Endothelial cell of hepatic sinusoid (primary cell): Measurements from ENCODE around the gene VAMP3.
"Not testable (repeated sequence)": the region's sequence is repeated elsewhere in the genome, so short reads cannot be mapped to it uniquely, and the experiment has no call there.

ENCODE experiments used
- in situ Hi-C: cut with HindIII; loops from 2 replicates; pipeline ENCODE4 v1.10.0; 2017; ENCODE audit warnings: low sequenced_read_pairs

VAMP3 gene

DNA sequence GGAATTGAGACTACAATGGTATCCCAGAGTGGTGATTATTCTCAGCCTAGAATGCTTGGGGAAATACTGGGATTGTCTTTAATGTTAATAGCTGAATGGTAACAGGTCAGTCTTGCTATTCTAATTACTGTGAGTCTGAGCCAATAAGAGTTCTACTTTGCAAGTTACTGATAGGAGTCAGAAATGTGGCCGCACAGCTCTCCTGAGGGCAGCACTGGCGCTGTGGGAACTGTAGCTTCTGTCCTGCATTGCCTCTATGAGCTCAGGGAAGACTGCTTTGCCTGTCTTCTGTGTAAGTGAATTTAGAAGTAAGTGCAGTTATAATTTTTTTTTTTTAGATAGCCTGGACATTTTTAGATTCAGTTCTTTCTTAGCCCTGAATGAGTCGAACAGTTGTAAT, 10.0 kb upstream of the VAMP3 start:
- in situ Hi-C loops, result no loop called here

DNA sequence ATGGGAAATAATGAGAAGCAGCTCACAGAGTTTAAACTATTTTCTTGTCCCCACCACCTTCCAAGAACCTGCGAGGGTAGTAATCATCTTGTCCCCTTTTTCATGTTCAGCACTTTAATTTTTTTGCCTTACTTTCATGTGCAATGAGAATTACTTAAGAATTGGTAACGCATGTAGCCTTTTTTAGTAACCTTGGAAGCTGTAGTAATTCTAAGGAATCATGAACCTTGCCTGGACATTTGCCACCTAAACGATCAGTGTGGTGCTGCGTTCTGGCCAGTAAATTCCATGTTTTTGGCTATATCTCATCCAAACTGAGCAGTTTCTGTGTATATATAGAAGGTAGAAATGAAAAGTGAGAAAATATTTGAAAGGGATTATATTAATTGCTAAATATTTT, 3.9 kb upstream of the VAMP3 start:
- in situ Hi-C loops, result loop anchor here (5.0 kb wide), 1 partner anchor 50 kb away; no protein-coding TSS in a partner anchor

DNA sequence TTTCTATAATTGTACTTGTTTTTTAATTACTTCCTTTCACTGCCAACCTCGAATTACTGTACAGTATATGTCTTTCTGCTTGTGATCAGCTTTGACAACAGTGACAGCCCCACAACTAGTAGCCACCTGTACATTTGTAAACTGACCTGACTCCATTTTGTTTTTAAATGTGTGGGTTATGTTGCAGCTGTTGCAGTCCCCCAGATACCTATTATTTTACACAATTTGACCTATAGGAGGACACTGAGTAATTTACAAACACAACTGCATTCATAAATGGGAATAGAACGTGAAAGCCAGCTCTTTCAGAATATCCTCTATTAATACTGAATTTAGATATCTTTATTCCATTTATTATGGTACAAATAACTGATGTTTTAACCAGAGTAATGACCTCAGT, 2.5 kb upstream of the VAMP3 start:
- in situ Hi-C loops, result loop anchor here (5.0 kb wide), 1 partner anchor 49 kb away; no protein-coding TSS in a partner anchor

DNA sequence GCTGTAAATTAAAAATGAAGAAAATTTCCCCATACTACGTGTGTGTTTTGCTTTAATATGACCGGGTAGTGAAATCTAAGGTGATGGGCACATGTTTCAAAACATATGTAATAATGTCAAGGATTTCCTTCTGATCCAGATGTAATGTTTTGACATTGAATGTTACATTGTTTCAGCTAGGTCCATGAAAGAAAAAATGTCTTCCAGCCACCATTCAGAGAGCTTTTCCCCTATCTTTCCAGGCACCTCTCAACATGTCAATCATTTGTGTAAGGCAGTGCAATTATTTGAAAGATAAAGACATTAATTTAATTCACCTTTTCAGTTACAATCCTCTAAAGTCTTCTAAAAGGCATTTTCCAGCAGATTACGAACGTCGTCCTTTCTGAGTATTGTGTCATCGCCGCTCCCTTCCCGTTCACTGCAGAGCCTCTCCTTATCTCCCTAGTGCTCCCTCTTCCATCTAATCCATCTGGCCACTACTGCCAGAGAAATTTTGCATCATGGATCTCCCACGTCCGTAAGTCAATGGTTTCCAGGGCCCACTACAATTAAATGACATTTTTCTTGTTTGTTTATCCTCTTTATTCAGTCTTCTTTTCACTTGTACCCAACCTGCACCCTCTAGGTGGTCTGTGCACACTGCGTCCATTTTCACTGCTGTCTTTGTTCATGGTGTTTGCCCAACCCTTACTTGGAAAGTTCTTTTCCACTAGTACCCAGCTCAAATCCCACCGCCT, 1.3 kb upstream of the VAMP3 start:
- in situ Hi-C loops, result loop anchor here (5.0 kb wide), 1 partner anchor 47 kb away; no protein-coding TSS in a partner anchor

DNA sequence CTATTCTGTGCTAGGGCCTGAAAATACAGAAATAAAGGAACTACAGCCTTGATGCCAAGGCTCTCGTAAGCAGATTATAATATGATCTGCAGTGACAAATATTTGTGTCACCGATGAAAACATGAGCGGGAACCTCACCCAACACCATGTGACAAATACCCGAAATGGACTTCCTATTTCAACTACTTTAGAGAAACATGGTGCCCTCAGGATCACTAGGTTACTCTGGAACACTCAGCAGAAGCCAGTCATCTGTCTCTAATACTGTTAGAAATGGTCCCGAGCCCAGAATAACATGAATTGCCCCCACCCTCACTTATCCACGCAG, 463 bp upstream of the VAMP3 start:
- in situ Hi-C loops, result no loop called here

DNA sequence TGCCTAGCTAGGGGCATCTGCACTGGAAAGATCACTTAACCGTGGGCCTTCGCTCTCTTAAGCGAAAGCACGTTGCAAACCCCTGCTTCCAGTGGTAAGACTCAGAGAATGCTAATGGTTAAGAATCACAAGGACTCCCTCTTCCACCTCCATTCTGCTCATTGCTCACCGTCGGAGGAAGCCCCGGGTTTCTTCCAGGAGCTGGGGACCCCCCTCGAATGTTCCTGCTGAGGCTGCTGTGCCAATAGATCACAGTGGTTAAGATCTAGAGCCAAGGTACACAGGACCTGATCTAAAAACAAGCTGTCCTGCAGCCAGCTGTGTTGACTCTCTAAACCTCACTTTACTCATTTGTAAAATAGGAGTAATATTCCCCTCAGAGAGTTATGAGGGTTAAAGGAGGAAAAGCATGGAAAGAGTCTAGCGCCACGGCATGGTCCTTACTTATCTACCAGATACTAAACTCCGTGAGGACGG, 765 bp downstream of the VAMP3 start:
- in situ Hi-C loops, result no loop called here

DNA sequence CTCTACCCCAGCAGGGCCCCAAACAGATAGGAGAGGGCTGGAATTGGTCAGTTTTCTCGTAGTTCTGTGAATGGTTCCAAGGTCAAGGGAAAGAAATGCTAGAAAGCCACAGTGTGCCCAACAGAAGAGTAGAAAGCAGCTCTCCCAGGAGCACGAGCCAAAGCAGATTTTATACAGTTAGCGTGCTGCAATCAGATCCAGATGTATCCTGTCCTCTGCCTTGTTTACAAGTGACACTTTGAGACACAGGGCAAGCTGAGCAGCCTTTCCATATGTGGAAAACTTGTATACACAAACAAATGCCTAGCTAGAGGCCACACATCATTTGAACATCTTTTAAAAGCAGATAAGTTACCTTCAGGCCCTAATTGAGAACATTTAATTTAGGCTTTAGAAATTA, 6.5 kb downstream of the VAMP3 start:
- in situ Hi-C loops, result no loop called here

DNA sequence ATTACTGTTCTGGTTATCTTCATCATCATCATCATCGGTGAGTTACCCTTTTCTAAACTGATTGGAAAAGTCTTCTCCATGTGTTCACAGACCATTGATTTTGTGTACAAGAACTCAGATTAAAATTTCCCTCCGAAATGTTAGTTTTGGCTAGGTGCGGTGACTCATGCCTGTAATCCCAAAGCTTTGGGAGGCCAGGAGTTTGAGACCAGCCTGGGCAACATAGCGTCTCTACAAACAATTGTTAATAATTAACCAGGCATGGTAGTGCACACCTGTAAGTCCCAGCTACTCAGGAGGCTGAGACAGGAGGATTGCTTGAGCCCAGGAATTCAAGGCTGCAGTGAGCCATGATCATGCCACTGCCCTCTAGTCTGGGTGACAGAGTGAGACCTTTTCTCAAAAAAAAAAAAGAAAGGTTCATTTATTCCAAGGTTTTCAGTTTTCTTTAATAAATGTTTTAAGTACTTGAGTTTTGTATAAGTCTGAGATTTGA, 7.1 kb downstream of the VAMP3 start:
- in situ Hi-C loops, result no loop called here

DNA sequence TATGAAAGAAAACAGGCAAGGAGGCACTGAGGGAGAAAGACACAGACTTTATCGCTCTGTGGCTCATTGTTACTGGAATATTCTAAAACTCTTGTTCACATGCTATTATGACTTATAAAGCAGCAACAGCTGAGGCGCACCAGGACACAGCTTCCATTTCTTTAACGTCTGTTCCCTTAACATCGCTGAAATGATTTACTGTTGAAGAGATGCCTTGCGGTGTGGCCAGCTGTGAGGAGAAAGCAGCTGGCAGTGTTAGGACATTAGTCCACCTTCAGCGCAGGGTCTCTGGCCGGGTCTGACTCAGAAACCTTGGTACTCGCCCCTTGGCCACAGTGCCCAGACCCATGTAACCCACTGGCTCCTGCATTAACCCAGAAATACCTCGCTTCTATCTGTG, 9.9 kb downstream of the VAMP3 start:
- in situ Hi-C loops, result no loop called here

DNA sequence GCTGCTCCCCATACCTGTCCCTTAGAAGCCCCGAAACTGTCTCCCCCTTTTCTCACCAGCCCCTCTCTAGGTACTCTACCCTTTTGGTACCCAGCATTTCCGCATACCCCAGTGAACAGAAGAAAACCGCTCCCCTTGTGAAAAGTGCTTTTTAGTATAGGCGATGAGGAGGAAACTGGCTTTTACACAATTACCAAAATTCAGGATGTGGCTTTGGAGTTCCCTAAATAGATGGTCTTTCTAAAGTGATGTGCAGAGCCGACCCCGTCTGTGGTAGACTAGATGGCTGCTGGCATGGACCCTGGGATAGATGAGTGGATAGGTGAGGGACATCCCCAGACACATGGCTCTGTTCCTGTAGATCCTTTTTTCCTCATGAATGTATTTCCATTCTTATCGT, 10.4 kb downstream of the VAMP3 start:
- in situ Hi-C loops, result no loop called here

DNA sequence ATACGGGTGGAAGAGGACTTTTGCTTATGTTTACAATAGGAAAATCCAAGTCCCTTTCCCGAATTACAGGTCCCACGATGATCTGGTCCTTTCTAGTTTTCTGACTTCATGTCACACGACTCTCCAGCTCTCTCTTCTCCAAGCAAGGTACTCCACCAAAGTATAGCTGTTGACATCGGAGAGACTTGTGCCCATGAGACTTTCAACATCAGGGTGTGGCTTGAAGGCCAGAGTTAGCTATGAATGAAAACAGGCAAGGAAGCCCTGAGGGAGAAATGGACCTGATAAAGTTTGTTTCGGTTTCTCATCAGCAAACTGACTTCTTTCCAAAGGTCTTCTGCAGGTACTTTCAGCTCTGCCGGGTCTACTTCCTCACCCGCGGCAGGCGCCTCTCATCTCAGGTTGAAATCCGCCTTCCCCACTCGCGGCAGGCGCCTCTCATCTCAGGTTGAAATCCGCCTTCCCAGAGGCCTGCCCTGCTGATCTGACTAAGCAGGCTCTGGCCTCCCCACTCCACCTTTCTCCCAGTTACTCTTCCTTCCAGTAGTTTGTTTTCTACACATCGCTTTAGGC, 10.9 kb downstream of the VAMP3 start:
- in situ Hi-C loops, result no loop called here

DNA sequence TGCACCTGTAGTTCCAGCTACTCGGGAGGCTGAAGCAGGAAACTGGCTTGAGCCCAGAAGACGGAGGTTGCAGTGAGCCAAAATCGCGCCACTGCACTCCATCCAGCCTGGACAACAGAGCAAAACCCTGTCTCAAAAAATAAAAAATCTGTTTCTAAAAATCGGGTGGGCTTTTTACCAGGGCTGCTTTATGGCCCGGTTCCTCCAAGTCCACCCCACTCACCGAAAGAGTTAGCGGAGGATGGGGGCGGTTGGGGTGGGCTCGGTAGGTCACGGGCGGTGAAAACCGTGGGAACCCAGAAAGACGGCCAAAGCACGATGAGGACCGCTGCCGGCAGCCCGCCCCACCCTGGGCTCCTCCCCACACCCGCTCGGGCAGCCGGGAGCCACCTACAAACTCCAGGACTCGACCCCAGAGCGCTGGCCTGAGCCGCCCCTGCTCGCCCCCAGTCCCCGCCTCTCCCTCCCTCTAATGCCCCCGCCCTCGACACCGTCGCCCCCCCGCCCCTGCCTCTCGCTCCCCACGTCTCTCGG, 12.1 kb downstream of the VAMP3 start:
- in situ Hi-C loops, result no loop called here

DNA sequence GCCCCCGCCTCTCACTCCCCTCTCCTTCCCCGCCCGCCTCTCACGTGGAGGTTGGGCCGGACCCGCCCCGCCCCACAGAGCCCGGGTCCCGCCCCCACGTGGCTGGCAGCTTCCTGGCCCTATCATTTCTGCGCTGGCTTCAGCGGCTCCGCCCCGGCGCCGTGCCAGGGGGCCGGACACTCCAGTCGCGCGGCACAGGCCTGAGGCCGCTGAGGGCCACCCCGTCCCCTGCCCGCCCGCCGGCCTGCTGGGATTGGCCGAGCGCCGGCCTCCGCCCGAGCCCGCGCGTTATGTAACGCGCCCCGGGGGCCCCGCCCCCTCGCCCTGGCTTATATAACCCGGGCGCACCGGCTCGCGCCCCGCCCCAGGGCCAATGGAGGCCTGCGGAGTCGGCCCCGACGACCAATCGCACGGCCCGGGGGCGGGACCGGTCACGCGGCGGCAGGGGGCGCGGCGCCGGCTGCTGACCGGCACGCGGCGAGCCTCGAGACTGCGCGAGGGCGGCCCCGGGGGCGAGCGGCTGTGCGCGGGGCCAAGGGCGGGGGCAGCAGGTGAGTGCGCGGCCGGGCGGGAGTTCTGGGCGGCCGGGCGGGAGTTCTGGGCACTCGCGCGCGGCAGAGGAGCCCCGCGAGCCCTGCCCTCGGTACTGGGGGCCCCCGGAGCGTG, 12.9 kb downstream of the VAMP3 start, which contains the start of gene PER3:
TSS of gene PER3 (plus strand) at position 466 of the 666 bp plus-strand sequence. CDS start 587 bp downstream, outside the sequence.
- in situ Hi-C loops, result no loop called here

DNA sequence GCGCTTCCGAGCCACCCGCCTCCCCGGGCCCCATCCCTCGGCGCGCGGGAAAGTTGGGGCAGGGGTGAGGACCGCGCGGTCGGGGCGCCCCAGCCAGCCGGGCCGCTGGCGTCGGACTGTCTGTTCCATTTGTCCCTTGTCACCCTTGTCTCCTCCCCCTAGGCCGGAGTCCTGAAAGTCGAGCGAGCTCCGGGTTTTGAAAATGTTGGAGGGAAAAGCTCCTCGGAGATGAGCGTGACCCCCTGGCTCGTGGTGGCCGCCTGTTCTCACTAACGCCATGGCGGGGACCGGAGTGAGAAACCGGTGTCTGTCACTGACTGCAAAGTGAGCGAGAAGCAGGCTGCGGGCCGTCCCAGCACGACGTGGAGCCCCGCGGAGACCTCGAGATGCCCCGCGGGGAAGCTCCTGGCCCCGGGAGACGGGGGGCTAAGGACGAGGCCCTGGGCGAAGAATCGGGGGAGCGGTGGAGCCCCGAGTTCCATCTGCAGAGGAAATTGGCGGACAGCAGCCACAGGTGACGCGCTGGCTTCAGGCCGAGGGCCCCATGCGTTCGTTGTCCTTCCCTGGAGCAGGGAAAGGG, 13.5 kb downstream of the VAMP3 start:
- in situ Hi-C loops, result no loop called here

DNA sequence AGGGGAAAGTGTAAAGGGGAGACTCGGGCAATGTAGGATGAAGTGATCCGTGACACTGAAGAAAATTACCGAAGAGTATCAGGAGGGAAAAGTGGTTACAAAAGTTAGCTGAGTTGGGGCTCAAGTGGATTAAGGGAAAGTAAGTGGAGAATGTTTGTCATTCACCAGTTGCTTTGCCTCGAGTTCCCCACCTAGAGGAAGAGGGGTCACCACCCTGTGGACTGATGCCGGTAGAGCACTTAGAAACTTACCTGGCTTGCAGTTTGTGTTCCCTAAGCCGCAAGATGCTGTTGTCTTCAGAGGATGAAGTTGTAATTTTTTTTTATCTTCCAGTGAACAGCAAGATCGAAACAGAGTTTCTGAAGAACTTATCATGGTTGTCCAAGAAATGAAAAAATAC, 14.0 kb downstream of the VAMP3 start:
- in situ Hi-C loops, result no loop called here

DNA sequence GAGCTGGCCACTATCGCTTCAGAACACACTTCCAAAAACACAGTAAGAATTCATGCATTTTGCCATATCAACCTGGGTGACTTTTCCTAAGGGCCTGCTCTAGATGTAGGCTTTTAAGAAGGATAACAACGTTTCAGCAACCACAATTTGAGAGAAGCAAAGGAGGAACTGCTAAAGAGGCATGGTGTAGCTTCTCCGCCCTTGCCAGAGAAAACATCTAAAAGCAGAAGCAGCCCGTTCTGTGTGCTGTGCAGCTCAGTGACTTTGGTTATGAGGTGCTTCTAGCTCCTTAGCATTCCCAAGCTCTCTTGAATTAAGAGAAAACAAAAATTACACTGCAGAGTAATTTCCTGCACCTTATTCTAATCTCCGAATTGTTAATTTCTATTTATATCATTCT, 15.7 kb downstream of the VAMP3 start:
- in situ Hi-C loops, result no loop called here

DNA sequence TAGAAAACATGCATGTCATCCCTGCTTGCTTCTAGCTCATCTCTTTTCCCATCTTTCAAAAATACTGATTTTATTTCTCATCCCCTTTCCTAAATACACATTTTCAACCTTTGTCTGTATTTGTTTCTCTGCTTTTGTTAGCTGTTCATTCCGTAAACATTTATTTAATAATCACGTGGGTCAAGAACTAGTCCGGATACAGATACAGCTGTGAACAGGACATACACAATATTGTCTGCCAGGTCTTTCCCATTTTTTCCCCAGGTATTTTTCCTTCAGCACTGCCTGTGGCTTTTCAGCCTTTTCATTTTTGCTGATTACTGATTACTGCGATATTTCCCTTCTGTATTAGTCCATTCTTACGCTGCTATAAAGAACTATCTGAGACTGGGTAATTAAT, 18.7 kb downstream of the VAMP3 start:
- in situ Hi-C loops, result no loop called here

DNA sequence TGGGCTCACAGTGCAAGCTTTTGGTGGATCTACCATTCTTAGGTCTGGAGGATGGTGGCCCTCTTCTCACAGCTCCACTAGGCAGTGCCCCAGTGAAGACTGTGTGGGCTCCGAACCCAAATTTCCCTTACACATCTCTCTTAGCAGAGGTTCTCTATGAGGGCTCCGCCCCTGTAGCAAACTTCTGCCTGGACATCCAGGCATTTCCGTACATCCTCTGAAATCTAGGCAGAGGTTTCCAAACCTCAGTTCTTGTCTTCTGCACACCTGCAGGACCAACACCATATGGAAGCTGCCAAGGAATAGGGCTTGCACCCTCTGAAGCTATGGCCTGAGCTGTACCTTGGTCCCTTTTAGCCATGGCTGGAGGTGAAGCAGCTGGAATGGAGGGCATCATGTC, 19.9 kb downstream of the VAMP3 start:
- in situ Hi-C loops, result not testable (repeated sequence)

DNA sequence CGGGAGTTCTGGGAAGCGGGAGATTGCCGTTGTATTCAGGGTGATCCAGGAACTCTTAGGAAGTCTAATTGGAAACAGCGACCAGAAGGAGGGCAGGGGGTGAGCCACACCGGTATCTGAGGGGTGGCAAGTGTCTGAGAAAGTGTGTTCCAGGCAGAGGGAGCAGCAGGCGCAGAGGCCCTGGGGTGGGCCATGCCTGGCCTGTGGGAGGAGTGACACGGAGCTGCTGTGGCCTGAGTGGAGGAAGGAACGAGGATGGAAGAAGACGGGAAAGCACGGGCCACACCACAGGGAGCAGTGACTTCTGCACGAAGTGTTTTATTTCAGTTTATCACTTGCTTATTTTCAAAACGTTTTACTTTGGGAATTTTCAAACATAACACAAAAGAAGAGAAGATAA, 24.3 kb downstream of the VAMP3 start:
- in situ Hi-C loops, result no loop called here

DNA sequence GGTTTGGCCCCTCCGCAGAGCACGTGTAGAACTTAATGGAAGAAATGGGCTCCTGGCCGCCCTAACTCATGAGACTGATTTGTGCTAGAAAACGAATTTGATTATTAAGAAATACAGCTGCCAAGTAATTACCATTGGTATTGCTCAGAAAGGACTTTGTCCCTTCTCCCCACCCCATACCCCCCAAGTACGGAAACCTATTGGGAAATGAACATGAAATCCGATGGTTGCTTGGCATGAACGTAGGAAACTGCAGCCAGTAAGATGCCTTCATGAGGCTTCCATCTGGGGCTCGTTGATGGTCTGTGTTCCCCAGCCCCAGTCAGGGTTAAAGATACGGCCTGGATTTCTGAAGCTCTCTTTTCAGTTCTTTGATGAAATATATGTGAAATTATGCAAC, 34.4 kb downstream of the VAMP3 start:
- in situ Hi-C loops, result no loop called here

DNA sequence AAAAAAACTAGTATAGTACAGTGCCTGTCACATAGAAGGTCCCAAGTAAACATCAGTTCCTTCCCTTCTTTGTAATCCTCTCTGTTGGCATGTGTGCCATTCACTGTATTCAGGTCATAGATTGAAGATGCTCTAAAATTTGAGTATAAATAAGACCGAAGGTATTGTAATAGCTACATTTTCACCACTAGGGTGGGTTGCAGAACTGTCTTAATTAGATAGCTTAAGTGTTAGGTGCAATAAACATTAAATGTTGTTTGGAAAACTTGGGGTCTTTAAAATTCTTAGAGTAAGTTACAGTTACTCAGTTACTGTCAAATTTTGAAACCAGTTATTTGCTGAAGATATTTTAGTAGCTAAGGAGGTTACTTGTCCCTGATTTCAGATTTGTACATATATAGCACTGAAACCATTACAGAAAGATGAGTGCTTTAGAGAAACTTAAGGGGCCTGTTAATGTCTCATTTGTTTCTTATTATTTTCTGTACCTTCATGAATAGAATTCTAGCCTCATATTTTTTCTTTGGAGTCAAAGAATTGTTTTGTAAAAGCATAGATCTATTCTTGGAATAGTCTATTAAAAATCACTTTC, 37.3 kb downstream of the VAMP3 start:
- in situ Hi-C loops, result no loop called here
